HepG2 (cell line): ENCODE measurements around the gene DOCK4. TPM values are rescaled to one million over a fixed set of nuclear protein-coding genes. Genes with fewer than 3 reads are reported as not detected.

Source experiments
- E2F2 ChIP-seq: sonication (generic); formaldehyde crosslinking; IDR thresholded peaks from 2 replicates; pipeline ENCODE4 v1.4.0; 2020; ENCODE audit warnings: missing genetic modification reagents, borderline replicate concordance
- ESRRA ChIP-seq: sonication (generic); formaldehyde crosslinking; IDR thresholded peaks from 2 replicates; pipeline ENCODE4 v1.5.1; 2020; ENCODE audit warnings: mild to moderate bottlenecking, low read depth, missing genetic modification reagents
- HES4 ChIP-seq: sonication (generic); formaldehyde crosslinking; IDR thresholded peaks from 2 replicates; pipeline ENCODE4 v1.9.0; 2021; ENCODE audit warnings: mild to moderate bottlenecking, missing genetic modification reagents, borderline replicate concordance
- HNRNPUL1 ChIP-seq: fragments of 200-400 bp; formaldehyde crosslinking; IDR thresholded peaks from 2 replicates; pipeline ENCODE4 v1.6.1; 2017; ENCODE audit warnings: low read depth, mild to moderate bottlenecking, low read length, moderate library complexity
- KAT2B ChIP-seq: fragments of 150-350 bp; IDR thresholded peaks from 2 replicates; pipeline ENCODE4 v1.6.1; 2014; ENCODE audit warnings: low read depth, low read length, borderline replicate concordance
- KDM1A ChIP-seq: IDR thresholded peaks from 2 replicates; pipeline ENCODE4 v1.6.1; 2016; ENCODE audit warnings: missing compliant biosample characterization
- KDM3A ChIP-seq: IDR thresholded peaks from 2 replicates; pipeline ENCODE4 v1.6.1; 2018; ENCODE audit warnings: low read depth, missing compliant biosample characterization
- KLF15 ChIP-seq: sonication (generic); formaldehyde crosslinking; IDR thresholded peaks from 2 replicates; pipeline ENCODE4 v1.8.1; 2023; ENCODE audit warnings: borderline replicate concordance, mild to moderate bottlenecking, inconsistent platforms, missing genetic modification reagents, mixed read lengths
- MEF2D ChIP-seq: sonication (generic); formaldehyde crosslinking; IDR thresholded peaks from 2 replicates; pipeline ENCODE4 v1.5.1; 2020; ENCODE audit warnings: mild to moderate bottlenecking, missing genetic modification reagents
- MIER3 ChIP-seq: IDR thresholded peaks from 2 replicates; pipeline ENCODE4 v1.6.1; 2016; ENCODE audit warnings: missing compliant biosample characterization, borderline replicate concordance
- NFIB ChIP-seq: sonication (generic); formaldehyde crosslinking; IDR thresholded peaks from 2 replicates; pipeline ENCODE4 v1.9.0; 2021; ENCODE audit warnings: missing genetic modification reagents, mild to moderate bottlenecking, borderline replicate concordance
- PHF5A ChIP-seq: IDR thresholded peaks from one replicate; pipeline ENCODE4 v1.6.1; 2018; ENCODE audit warnings: low read depth, missing genetic modification reagents; ENCODE audit not compliant: unreplicated experiment
- RARA ChIP-seq: IDR thresholded peaks from 2 replicates; pipeline ENCODE4 v1.6.1; 2016; ENCODE audit warnings: missing genetic modification reagents, missing compliant biosample characterization
- SALL1 ChIP-seq: sonication (generic); formaldehyde crosslinking; IDR thresholded peaks from 2 replicates; pipeline ENCODE4 v1.8.0; 2022; ENCODE audit warnings: mild to moderate bottlenecking, missing genetic modification reagents
- SMARCC2 ChIP-seq: fragments of 450-650 bp; IDR thresholded peaks from 2 replicates; pipeline ENCODE4 v1.6.1; 2017; ENCODE audit warnings: antibody characterized with exemption, mild to moderate bottlenecking
- SNRNP70 ChIP-seq: fragments of 200-400 bp; formaldehyde crosslinking; IDR thresholded peaks from 2 replicates; pipeline ENCODE4 v1.6.1; 2017; ENCODE audit warnings: mild to moderate bottlenecking, low read depth, low read length, moderate library complexity
- SP2 ChIP-seq: sonication (generic); formaldehyde crosslinking; IDR thresholded peaks from 2 replicates; pipeline ENCODE4 v1.5.1; 2020; ENCODE audit warnings: mild to moderate bottlenecking, missing genetic modification reagents
- ZBTB25 ChIP-seq: IDR thresholded peaks from 2 replicates; pipeline ENCODE4 v1.6.1; 2018; ENCODE audit warnings: missing genetic modification reagents
- ZFP90 ChIP-seq: sonication (generic); formaldehyde crosslinking; IDR thresholded peaks from 2 replicates; pipeline ENCODE4 v1.8.0; 2022; ENCODE audit warnings: missing genetic modification reagents, mild to moderate bottlenecking, inconsistent platforms, borderline replicate concordance
- ZMYM4 ChIP-seq: sonication (generic); formaldehyde crosslinking; IDR thresholded peaks from 2 replicates; pipeline ENCODE4 v1.8.1; 2023; ENCODE audit warnings: mild to moderate bottlenecking, missing genetic modification reagents
- ZNF24 ChIP-seq: fragments of 450-650 bp; IDR thresholded peaks from 2 replicates; pipeline ENCODE4 v1.6.1; 2017; ENCODE audit warnings: antibody characterized with exemption, mild to moderate bottlenecking
- ZNF331 ChIP-seq: sonication (generic); formaldehyde crosslinking; IDR thresholded peaks from 2 replicates; pipeline ENCODE4 v1.4.0; 2020; ENCODE audit warnings: missing genetic modification reagents
- ZNF382 ChIP-seq: sonication (generic); formaldehyde crosslinking; IDR thresholded peaks from 2 replicates; pipeline ENCODE4 v1.5.0; 2020; ENCODE audit warnings: missing genetic modification reagents, mild to moderate bottlenecking, borderline replicate concordance
- ZNF503 ChIP-seq: sonication (generic); formaldehyde crosslinking; IDR thresholded peaks from 2 replicates; pipeline ENCODE4 v1.4.0; 2020; ENCODE audit warnings: missing genetic modification reagents
- ZNF616 ChIP-seq: sonication (generic); formaldehyde crosslinking; IDR thresholded peaks from 2 replicates; pipeline ENCODE4 v1.5.0; 2020; ENCODE audit warnings: low read depth, mild to moderate bottlenecking, missing genetic modification reagents
- ZNF747 ChIP-seq: sonication (generic); formaldehyde crosslinking; IDR thresholded peaks from 2 replicates; pipeline ENCODE4 v1.8.1; 2023; ENCODE audit warnings: missing genetic modification reagents, mild to moderate bottlenecking, borderline replicate concordance
- polyA plus RNA-seq, 8 experiments: library from polyadenylated mRNA; depleted of rRNA in 3 of 8; stranded (reverse) in 7 of 8; unstranded in 1 of 8; fragments of >200 nt; fragmentation: Illumina TruSeq in 4 of 8; extraction: Trizol in 4 of 8; gene quantifications; 2 replicates each; pipeline versions ENCODE4 v1.2.1 to v1.2.3, GENCODE V29; 2011 to 2016; ENCODE audit warnings: low read depth in 4 of 8, missing spikeins in 1 of 8, mixed read lengths in 1 of 8; ENCODE audit not compliant: insufficient read depth in 1 of 8
- total RNA-seq, 5 experiments: library from RNA; depleted of rRNA; stranded (reverse); fragments of >200 nt; fragmentation: Illumina TruSeq; extraction: Trizol; gene quantifications; 2 replicates each; pipeline ENCODE4 v1.2.3, GENCODE V29; 2016; ENCODE audit warnings: low read depth in 1 of 5
- TF ChIP-seq, protein P1 (sequence below): IDR thresholded peaks from 2 replicates; pipeline ENCODE4 v1.6.1; 2016; ENCODE audit warnings: low read depth

The DOCK4 gene
- total and polyA plus RNA-seq, 2 of the 13 experiments (the other 11 are each of a cell fraction or from before 2014, with no cell fraction given) = 13.5 to 17.4 TPM

- TF ChIP-seq, protein P1, sequence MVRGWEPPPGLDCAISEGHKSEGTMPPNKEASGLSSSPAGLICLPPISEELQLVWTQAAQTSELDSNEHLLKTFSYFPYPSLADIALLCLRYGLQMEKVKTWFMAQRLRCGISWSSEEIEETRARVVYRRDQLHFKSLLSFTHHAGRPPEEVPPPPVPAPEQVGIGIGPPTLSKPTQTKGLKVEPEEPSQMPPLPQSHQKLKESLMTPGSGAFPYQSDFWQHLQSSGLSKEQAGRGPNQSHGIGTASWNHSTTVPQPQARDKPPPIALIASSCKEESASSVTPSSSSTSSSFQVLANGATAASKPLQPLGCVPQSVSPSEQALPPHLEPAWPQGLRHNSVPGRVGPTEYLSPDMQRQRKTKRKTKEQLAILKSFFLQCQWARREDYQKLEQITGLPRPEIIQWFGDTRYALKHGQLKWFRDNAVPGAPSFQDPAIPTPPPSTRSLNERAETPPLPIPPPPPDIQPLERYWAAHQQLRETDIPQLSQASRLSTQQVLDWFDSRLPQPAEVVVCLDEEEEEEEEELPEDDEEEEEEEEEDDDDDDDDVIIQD (CRISPR knock-in tag) = peak; percentile 90; the same call in 1 of the 2 replicates
- TF ChIP-seq HNRNPUL1 = no peak
- no peak for TF ChIP-seq ZNF382 (CRISPR knock-in tag)
- TF ChIP-seq ZNF24 = no peak
- TF ChIP-seq SMARCC2 = no peak
- TF ChIP-seq ESRRA (CRISPR knock-in tag) = no peak
- TF ChIP-seq ZNF616 (CRISPR knock-in tag) = no peak
- TF ChIP-seq PHF5A (CRISPR knock-in tag) = no peak
- TF ChIP-seq ZBTB25 (CRISPR knock-in tag) = no peak
- no peak for TF ChIP-seq ZNF503 (CRISPR knock-in tag)
- no peak for TF ChIP-seq KLF15 (CRISPR knock-in tag)
- no peak for TF ChIP-seq SNRNP70
- TF ChIP-seq E2F2 (CRISPR knock-in tag) = no peak
- TF ChIP-seq ZMYM4 (CRISPR knock-in tag) = peak; percentile 82
- TF ChIP-seq KDM3A (CRISPR knock-in tag) = no peak
- no peak for TF ChIP-seq MEF2D
- no peak for TF ChIP-seq KAT2B
- no peak for TF ChIP-seq NFIB (CRISPR knock-in tag)
- no peak for TF ChIP-seq ZNF747 (CRISPR knock-in tag)
- no peak for TF ChIP-seq KDM1A (CRISPR knock-in tag)
- no peak for TF ChIP-seq ZFP90 (CRISPR knock-in tag)
- no peak for TF ChIP-seq HES4 (CRISPR knock-in tag)
- TF ChIP-seq SP2 = no peak
- TF ChIP-seq ZNF331 (CRISPR knock-in tag) = peak; percentile 34; the same call in 1 of the 2 replicates
- peak; percentile 91 for TF ChIP-seq RARA (CRISPR knock-in tag)
- peak; percentile 71 for TF ChIP-seq SALL1 (CRISPR knock-in tag)
- no peak for TF ChIP-seq MIER3 (CRISPR knock-in tag)
Measured at GRCh38 chr7:112129655-112130323, 76.4 kb downstream of the DOCK4 start (continued).
